Fibroblast of lung (primary cell): ENCODE data around the gene TNIP1. TPM values are rescaled to one million over a fixed set of nuclear protein-coding genes. Genes with fewer than 3 reads are reported as not detected.

ENCODE experiments used
- DNase-seq, 2 donors: peaks; one replicate each; pipeline versions ENCODE4 v3.0.0 to v3.0.0-alpha.2; 2010; ENCODE audit warnings: low read depth in 2 of 2
- H2AFZ ChIP-seq: 2 replicates; pipeline ENCODE4 v1.5.1; 2012; ENCODE audit warnings: low read length, control low read depth, inconsistent platforms
- H3K27ac ChIP-seq: 2 replicates; pipeline ENCODE4 v1.5.1; 2011; ENCODE audit warnings: low read length, control low read depth; ENCODE audit not compliant: insufficient read depth
- H3K27me3 ChIP-seq: 2 replicates; pipeline ENCODE4 v1.5.1; 2011; ENCODE audit warnings: mild to moderate bottlenecking, low read length; ENCODE audit not compliant: control insufficient read depth, insufficient read depth
- H3K36me3 ChIP-seq: 2 replicates; pipeline ENCODE4 v1.5.1; 2011; ENCODE audit warnings: low read length; ENCODE audit not compliant: control insufficient read depth, insufficient read depth
- H3K4me1 ChIP-seq: 2 replicates; pipeline ENCODE4 v1.5.1; 2011; ENCODE audit warnings: low read length; ENCODE audit not compliant: control insufficient read depth, insufficient read depth; ENCODE audit errors: extremely low read depth
- H3K4me2 ChIP-seq: 2 replicates; pipeline ENCODE4 v1.5.1; 2011; ENCODE audit warnings: low read length, control low read depth; ENCODE audit not compliant: insufficient read depth; ENCODE audit errors: extremely low read depth
- H3K4me3 ChIP-seq, 4 experiments: fragments of 200-600 bp in 1 of 4; sonication (generic) in 1 of 4; replicated peaks in 1 of 4; 2 replicates each; pipeline ENCODE4 v1.5.1; 2011 to 2016; ENCODE audit warnings: low read length in 4 of 4, low read depth in 3 of 4, mild to moderate bottlenecking in 3 of 4, control low read depth in 2 of 4, inconsistent platforms in 1 of 4, mixed read lengths in 1 of 4; ENCODE audit not compliant: insufficient read depth in 1 of 4; ENCODE audit errors: control extremely low read depth in 1 of 4
- H3K79me2 ChIP-seq: 2 replicates; pipeline ENCODE4 v1.5.1; 2012; ENCODE audit warnings: mild to moderate bottlenecking, low read length, inconsistent platforms; ENCODE audit not compliant: control insufficient read depth, insufficient read depth
- H3K9ac ChIP-seq: 2 replicates; pipeline ENCODE4 v1.5.1; 2011; ENCODE audit warnings: mild to moderate bottlenecking, low read length, control low read depth; ENCODE audit not compliant: insufficient read depth
- H3K9me3 ChIP-seq: 2 replicates; pipeline ENCODE4 v1.5.1; 2012; ENCODE audit warnings: low read depth, low read length; ENCODE audit not compliant: control insufficient read depth, insufficient read depth
- H4K20me1 ChIP-seq: 2 replicates; pipeline ENCODE4 v1.5.1; 2011; ENCODE audit warnings: low read length; ENCODE audit not compliant: control insufficient read depth, insufficient read depth; ENCODE audit errors: extremely low read depth
- EZH2 ChIP-seq: IDR thresholded peaks from 2 replicates; pipeline ENCODE4 v1.5.1; 2012; ENCODE audit warnings: low read length, control low read depth, mild to moderate bottlenecking; ENCODE audit errors: missing control alignments
- polyA plus RNA-seq, 2 donors: library from polyadenylated mRNA; depleted of rRNA in 1 of 2; stranded (reverse) in 1 of 2; unstranded in 1 of 2; fragments of >200 nt; gene quantifications; 2 replicates each; pipeline ENCODE4 v1.2.1, GENCODE V29; 2011 to 2012; ENCODE audit warnings: missing spikeins in 1 of 2
- total RNA-seq: library from RNA; depleted of rRNA; stranded (reverse); fragments of >200 nt; gene quantifications from 2 replicates; pipeline ENCODE4 v1.2.1, GENCODE V29; 2014
- TF ChIP-seq, protein P1 (sequence below), 2 donors: IDR thresholded peaks in 1 of 2; conservative IDR thresholded peaks in 1 of 2; 1 replicate in 1 of 2; 2 replicates in 1 of 2; pipeline ENCODE4 v1.5.1; 2011 to 2012; ENCODE audit warnings: low read length in 2 of 2, control low read depth in 1 of 2, inconsistent platforms in 1 of 2, low read depth in 1 of 2, mild to moderate bottlenecking in 1 of 2

The TNIP1 gene
- total and polyA plus RNA-seq, 2 donors (not counting 1 experiment from before 2014, with no cell fraction given) = 47.2 to 59.1 TPM

GRCh38 chr5:151054709-151055108 lies 26.1 kb downstream of the TNIP1 start:
- H3K79me2 ChIP-seq = no peaks in the 10 kb centered on the region

DNA sequence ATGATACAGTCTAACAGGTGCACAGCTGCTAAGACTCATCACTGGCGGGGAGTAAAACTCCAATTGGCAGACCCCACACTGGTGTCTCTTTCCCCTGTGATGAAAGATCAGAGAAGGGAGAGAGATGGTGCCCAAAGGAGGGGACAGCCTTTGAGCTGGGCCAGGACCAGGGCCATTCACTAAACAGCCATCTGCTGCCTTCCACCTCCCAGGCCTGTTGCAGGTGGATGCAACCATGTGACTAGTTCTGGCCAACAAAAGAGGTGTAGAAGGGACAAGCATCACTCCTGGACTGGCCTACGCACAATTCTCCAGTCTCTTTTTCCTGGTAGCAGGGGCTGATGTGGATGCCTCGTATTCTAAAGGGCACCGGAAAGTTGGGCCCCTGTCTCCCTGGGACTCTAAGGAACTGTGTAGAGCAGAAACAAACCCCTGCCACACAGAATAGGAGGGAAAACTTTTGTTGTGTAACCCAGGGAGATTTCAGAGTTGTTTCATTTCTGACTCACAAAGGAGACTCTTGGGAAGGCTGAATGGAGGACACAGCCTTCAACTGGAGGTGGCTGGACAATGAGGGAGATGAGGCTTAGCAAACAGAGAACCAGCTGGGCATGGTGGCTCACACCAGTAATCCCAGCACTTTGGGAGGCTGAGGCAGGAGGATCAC lies 26.9 kb downstream of the TNIP1 start:
- Histone ChIP-seq H3K9ac (no peak overlapping the region), H2AFZ (no peak overlapping the region), H3K4me3 (no peak overlapping the region), H3K9me3 (no peaks in the 10 kb centered on the region), H3K27me3 (no peaks in the 10 kb centered on the region), H3K27ac (no peak overlapping the region), H3K36me3 (peaks cover 4% of the 10 kb centered on the region), H3K4me2 (no peak overlapping the region), H3K79me2 (no peaks in the 10 kb centered on the region), H4K20me1 (no peaks in the 10 kb centered on the region), H3K4me1 (peaks cover 6% of the 10 kb centered on the region)
- TF ChIP-seq EZH2 = no peak
- TF ChIP-seq, protein P1, sequence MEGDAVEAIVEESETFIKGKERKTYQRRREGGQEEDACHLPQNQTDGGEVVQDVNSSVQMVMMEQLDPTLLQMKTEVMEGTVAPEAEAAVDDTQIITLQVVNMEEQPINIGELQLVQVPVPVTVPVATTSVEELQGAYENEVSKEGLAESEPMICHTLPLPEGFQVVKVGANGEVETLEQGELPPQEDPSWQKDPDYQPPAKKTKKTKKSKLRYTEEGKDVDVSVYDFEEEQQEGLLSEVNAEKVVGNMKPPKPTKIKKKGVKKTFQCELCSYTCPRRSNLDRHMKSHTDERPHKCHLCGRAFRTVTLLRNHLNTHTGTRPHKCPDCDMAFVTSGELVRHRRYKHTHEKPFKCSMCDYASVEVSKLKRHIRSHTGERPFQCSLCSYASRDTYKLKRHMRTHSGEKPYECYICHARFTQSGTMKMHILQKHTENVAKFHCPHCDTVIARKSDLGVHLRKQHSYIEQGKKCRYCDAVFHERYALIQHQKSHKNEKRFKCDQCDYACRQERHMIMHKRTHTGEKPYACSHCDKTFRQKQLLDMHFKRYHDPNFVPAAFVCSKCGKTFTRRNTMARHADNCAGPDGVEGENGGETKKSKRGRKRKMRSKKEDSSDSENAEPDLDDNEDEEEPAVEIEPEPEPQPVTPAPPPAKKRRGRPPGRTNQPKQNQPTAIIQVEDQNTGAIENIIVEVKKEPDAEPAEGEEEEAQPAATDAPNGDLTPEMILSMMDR (conservative IDR thresholded peaks at IDR 0.05 in 1 of 2, IDR thresholded peaks at IDR 0.05 in 1 of 2; ENCODE audit: low read depth in 1 of 2, low read length in 2 of 2) = no peak
- DNase-seq = no peak

More at GRCh38 chr5:151054709-151055108, 26.1 kb downstream of the TNIP1 start:
- DNase-seq = no peak
- Histone ChIP-seq H2AFZ (no peak overlapping the region), H3K36me3 (peaks cover 4% of the 10 kb centered on the region), H3K4me2 (no peak overlapping the region), H3K9ac (no peak overlapping the region), H3K27ac (no peak overlapping the region), H3K9me3 (no peaks in the 10 kb centered on the region), H4K20me1 (no peaks in the 10 kb centered on the region), H3K4me3 (no peak overlapping the region), H3K4me1 (peaks cover 6% of the 10 kb centered on the region), H3K27me3 (no peaks in the 10 kb centered on the region)
- TF ChIP-seq EZH2 = no peak
- TF ChIP-seq, protein P1 (conservative IDR thresholded peaks at IDR 0.05 in 1 of 2, IDR thresholded peaks at IDR 0.05 in 1 of 2; ENCODE audit: low read depth in 1 of 2, low read length in 2 of 2) = no peak

DNA sequence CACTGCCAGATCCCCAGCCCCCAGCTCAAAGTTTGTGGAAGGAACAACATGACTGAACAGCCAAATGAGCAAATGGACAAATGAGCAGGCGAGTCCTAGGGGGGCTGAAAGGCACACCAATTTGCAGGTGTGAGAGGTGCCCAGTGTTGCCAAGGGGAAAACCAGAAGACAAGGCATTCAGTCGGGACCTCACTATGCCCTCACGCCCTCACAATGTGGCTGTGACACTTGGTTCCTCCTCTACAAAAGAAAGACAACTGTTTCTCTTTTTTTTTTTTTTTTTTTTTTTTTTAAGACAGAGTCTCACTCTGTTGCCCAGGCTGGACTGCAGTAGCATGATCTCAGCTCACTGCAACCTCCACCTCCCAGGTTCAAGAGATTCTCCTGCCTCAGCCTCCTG lies 28.0 kb downstream of the TNIP1 start:
- no peak overlapping the region for H3K4me2 ChIP-seq
- no peaks in the 10 kb centered on the region for H3K79me2 ChIP-seq
- peaks cover 6% of the 10 kb centered on the region for H3K4me1 ChIP-seq
- DNase-seq = no peak
- H3K9me3 ChIP-seq = no peaks in the 10 kb centered on the region
- TF ChIP-seq, protein P1 (conservative IDR thresholded peaks at IDR 0.05 in 1 of 2, IDR thresholded peaks at IDR 0.05 in 1 of 2; ENCODE audit: low read depth in 1 of 2, low read length in 2 of 2) = no peak
- no peak overlapping the region for H3K4me3 ChIP-seq
- peaks cover 2% of the 10 kb centered on the region for H3K36me3 ChIP-seq
- no peak overlapping the region for H3K9ac ChIP-seq
- H2AFZ ChIP-seq = no peak overlapping the region
- H3K27ac ChIP-seq = no peak overlapping the region
- no peaks in the 10 kb centered on the region for H3K27me3 ChIP-seq
- H4K20me1 ChIP-seq = no peaks in the 10 kb centered on the region
